ENCODE measurements around the gene MYCBPAP.

- TF ChIP-seq POLR2A (IDR thresholded peaks at IDR 0.05): no peak
- no peak for TF ChIP-seq CTCF (IDR thresholded peaks at IDR 0.05)
These were observed 10.3 kb downstream of the MYCBPAP start for GRCh38 chr17:50518384-50519023.

Data from testis (tissue), 2 donors.